PC-9 (cell line): Measurements from ENCODE around the gene FCN3. TPM values are rescaled to one million over a fixed set of nuclear protein-coding genes. Genes with fewer than 3 reads are reported as not detected.

ENCODE experiments used
- BruUV-seq: library from RNA; stranded (reverse); fragments of 400-500 nt; replicated peaks from 2 replicates; lab custom pipeline; 2021; lab: Mats Ljungman, UMichigan
- CTCF ChIA-PET: fragments of 300-600 bp; sonication (Branson Sonifier 250); formaldehyde crosslinking; loops from one replicate; lab custom pipeline; 2022; ENCODE audit warnings: antibody characterized with exemption; lab: Charles Lee
- POLR2A ChIA-PET: fragments of 300-600 bp; sonication (Branson Sonifier 250); formaldehyde crosslinking; loops from one replicate; lab custom pipeline; 2022; ENCODE audit warnings: antibody characterized with exemption; ENCODE audit not compliant: unreplicated experiment; lab: Charles Lee
- DNase-seq, 2 experiments: peaks; one replicate each; pipeline versions ENCODE4 v3.0.0 to v3.0.0-alpha.2; 2015 to 2022; ENCODE audit warnings: mixed read lengths in 1 of 2
- H2AFZ ChIP-seq: fragments of 200-600 bp; sonication (generic); 2 replicates; pipeline ENCODE4 v1.8.1; 2017; ENCODE audit warnings: antibody characterized with exemption
- H3F3A ChIP-seq: fragments of 200-600 bp; sonication (generic); 2 replicates; pipeline ENCODE4 v1.8.1; 2017; ENCODE audit warnings: antibody characterized with exemption, mild to moderate bottlenecking, low read depth; ENCODE audit not compliant: insufficient read depth
- H3K27ac ChIP-seq: fragments of 200-600 bp; sonication (generic); 2 replicates; pipeline ENCODE4 v1.6.1; 2016; ENCODE audit warnings: mixed run types
- H3K27me3 ChIP-seq: fragments of 200-600 bp; sonication (generic); 2 replicates; pipeline ENCODE4 v1.6.1; 2016; ENCODE audit warnings: low read depth, mixed run types; ENCODE audit not compliant: insufficient read depth
- H3K36me3 ChIP-seq: fragments of 200-600 bp; sonication (generic); 2 replicates; pipeline ENCODE4 v1.6.1; 2016; ENCODE audit warnings: low read depth, mixed run types
- H3K4me1 ChIP-seq: fragments of 200-600 bp; sonication (generic); replicated peaks from 2 replicates; pipeline ENCODE4 v1.6.1; 2016; ENCODE audit warnings: mixed run types; ENCODE audit not compliant: insufficient read depth
- H3K4me2 ChIP-seq: fragments of 200-600 bp; sonication (generic); 2 replicates; pipeline ENCODE4 v1.6.1; 2017; ENCODE audit warnings: mixed run types
- H3K4me3 ChIP-seq: fragments of 200-600 bp; sonication (generic); 2 replicates; pipeline ENCODE4 v1.6.1; 2016; ENCODE audit warnings: mixed run types
- H3K79me2 ChIP-seq: fragments of 200-600 bp; sonication (generic); 2 replicates; pipeline ENCODE4 v1.6.1; 2017; ENCODE audit warnings: low read depth, mixed run types
- H3K9me2 ChIP-seq: fragments of 200-600 bp; sonication (generic); 2 replicates; pipeline ENCODE4 v1.8.1; 2017; ENCODE audit warnings: mild to moderate bottlenecking; ENCODE audit not compliant: insufficient read depth
- H3K9me3 ChIP-seq: fragments of 200-600 bp; sonication (generic); 2 replicates; pipeline ENCODE4 v1.8.1; 2016; ENCODE audit warnings: low read depth; ENCODE audit not compliant: insufficient read depth
- H4K20me1 ChIP-seq: fragments of 200-600 bp; sonication (generic); 2 replicates; pipeline ENCODE4 v1.8.1; 2017; ENCODE audit not compliant: insufficient read depth
- EZH2 ChIP-seq: fragments of 200-600 bp; sonication (generic); IDR thresholded peaks from 2 replicates; pipeline ENCODE4 v1.8.0; 2017; ENCODE audit warnings: antibody characterized with exemption, low read depth
- intact Hi-C: fragments of 100-400 bp; cut with micrococcal nuclease; formaldehyde crosslinking; loops from one replicate; pipeline ENCODE4 v1.10.0; 2022; ENCODE audit not compliant: unreplicated experiment
- total RNA-seq: library from RNA; stranded (reverse); gene quantifications from 2 replicates; pipeline ENCODE4 v1.2.3, GENCODE V29; 2021
- TF ChIP-seq, protein P1 (sequence below): fragments of 200-600 bp; sonication (generic); conservative IDR thresholded peaks from 2 replicates; pipeline ENCODE4 v1.6.1; 2017; ENCODE audit warnings: mixed run types, antibody characterized with exemption, mild to moderate bottlenecking, moderate library complexity

FCN3 gene
- total RNA-seq, 1 experiment from 2014 or later: not detected

- no peak for DNase-seq
- Histone ChIP-seq H3K79me2 (no peaks in the 10 kb centered on the region), H3K27ac (no peak overlapping the region), H4K20me1 (no peaks in the 10 kb centered on the region), H3K4me3 (no peak overlapping the region), H3K9me2 (no peaks in the 10 kb centered on the region), H3K27me3 (no peaks in the 10 kb centered on the region), H2AFZ (no peak overlapping the region), H3K4me1 (peaks cover 9% of the 10 kb centered on the region; the same call in 1 of the 2 replicates), H3K9me3 (no peaks in the 10 kb centered on the region), H3K4me2 (no peak overlapping the region), H3K36me3 (no peaks in the 10 kb centered on the region), H3F3A (no peaks in the 10 kb centered on the region)
- no peak for TF ChIP-seq EZH2
- TF ChIP-seq, protein P1, sequence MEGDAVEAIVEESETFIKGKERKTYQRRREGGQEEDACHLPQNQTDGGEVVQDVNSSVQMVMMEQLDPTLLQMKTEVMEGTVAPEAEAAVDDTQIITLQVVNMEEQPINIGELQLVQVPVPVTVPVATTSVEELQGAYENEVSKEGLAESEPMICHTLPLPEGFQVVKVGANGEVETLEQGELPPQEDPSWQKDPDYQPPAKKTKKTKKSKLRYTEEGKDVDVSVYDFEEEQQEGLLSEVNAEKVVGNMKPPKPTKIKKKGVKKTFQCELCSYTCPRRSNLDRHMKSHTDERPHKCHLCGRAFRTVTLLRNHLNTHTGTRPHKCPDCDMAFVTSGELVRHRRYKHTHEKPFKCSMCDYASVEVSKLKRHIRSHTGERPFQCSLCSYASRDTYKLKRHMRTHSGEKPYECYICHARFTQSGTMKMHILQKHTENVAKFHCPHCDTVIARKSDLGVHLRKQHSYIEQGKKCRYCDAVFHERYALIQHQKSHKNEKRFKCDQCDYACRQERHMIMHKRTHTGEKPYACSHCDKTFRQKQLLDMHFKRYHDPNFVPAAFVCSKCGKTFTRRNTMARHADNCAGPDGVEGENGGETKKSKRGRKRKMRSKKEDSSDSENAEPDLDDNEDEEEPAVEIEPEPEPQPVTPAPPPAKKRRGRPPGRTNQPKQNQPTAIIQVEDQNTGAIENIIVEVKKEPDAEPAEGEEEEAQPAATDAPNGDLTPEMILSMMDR: no peak
- CTCF ChIA-PET: no interaction called here
- POLR2A ChIA-PET: no interaction called here
- BruUV-seq: no TSS peak
- intact Hi-C loops: no loop called here
These were observed 10.6 kb downstream of the FCN3 start for GRCh38 chr1:27363766-27364695.

- POLR2A ChIA-PET: interaction anchor here (0.6 kb wide), 1 partner anchor 20 kb away, joined by 3 read pairs; no protein-coding TSS in a partner anchor
- TF ChIP-seq, protein P1: no peak
- no peak for TF ChIP-seq EZH2
- H3K79me2 ChIP-seq: no peaks in the 10 kb centered on the region
- H3K27ac ChIP-seq: no peak overlapping the region
- H3K36me3 ChIP-seq: no peaks in the 10 kb centered on the region
- no peak overlapping the region for H2AFZ ChIP-seq
- no peak overlapping the region for H3K4me3 ChIP-seq
- CTCF ChIA-PET: no interaction called here
- no peaks in the 10 kb centered on the region for H3K9me3 ChIP-seq
- no peak for DNase-seq
- no peak overlapping the region for H3K4me2 ChIP-seq
- no peaks in the 10 kb centered on the region for H3F3A ChIP-seq
- H3K4me1 ChIP-seq: peaks cover 4% of the 10 kb centered on the region; the same call in 1 of the 2 replicates
- no TSS peak for BruUV-seq
- intact Hi-C loops: no loop called here
- H4K20me1 ChIP-seq: no peaks in the 10 kb centered on the region
- no peaks in the 10 kb centered on the region for H3K27me3 ChIP-seq
- H3K9me2 ChIP-seq: no peaks in the 10 kb centered on the region
These were observed 13.1 kb downstream of the FCN3 start for GRCh38 chr1:27361553-27361952.

GRCh38 chr1:27361044-27361402, 13.6 kb downstream of the FCN3 start:
- H2AFZ ChIP-seq: no peak overlapping the region
- intact Hi-C loops: no loop called here
- H3K9me2 ChIP-seq: no peaks in the 10 kb centered on the region
- H3K9me3 ChIP-seq: no peaks in the 10 kb centered on the region
- TF ChIP-seq, protein P1: no peak
- TF ChIP-seq EZH2: no peak
- H3K79me2 ChIP-seq: no peaks in the 10 kb centered on the region
- H3K36me3 ChIP-seq: no peaks in the 10 kb centered on the region
- no peaks in the 10 kb centered on the region for H3K27me3 ChIP-seq
- BruUV-seq: no TSS peak
- DNase-seq: no peak
- CTCF ChIA-PET: no interaction called here
- no peaks in the 10 kb centered on the region for H4K20me1 ChIP-seq
- H3K27ac ChIP-seq: no peak overlapping the region
- H3F3A ChIP-seq: no peaks in the 10 kb centered on the region
- POLR2A ChIA-PET: no interaction called here
- H3K4me2 ChIP-seq: no peak overlapping the region
- H3K4me3 ChIP-seq: no peak overlapping the region
- peaks cover 4% of the 10 kb centered on the region; the same call in 1 of the 2 replicates for H3K4me1 ChIP-seq
